ENCODE measurements around the gene ZBTB17.

GRCh38 chr1:15975805-15976680 is at the start of gene ZBTB17:
- TF ChIP-seq, protein P1, sequence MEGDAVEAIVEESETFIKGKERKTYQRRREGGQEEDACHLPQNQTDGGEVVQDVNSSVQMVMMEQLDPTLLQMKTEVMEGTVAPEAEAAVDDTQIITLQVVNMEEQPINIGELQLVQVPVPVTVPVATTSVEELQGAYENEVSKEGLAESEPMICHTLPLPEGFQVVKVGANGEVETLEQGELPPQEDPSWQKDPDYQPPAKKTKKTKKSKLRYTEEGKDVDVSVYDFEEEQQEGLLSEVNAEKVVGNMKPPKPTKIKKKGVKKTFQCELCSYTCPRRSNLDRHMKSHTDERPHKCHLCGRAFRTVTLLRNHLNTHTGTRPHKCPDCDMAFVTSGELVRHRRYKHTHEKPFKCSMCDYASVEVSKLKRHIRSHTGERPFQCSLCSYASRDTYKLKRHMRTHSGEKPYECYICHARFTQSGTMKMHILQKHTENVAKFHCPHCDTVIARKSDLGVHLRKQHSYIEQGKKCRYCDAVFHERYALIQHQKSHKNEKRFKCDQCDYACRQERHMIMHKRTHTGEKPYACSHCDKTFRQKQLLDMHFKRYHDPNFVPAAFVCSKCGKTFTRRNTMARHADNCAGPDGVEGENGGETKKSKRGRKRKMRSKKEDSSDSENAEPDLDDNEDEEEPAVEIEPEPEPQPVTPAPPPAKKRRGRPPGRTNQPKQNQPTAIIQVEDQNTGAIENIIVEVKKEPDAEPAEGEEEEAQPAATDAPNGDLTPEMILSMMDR (conservative IDR thresholded peaks at IDR 0.05; ENCODE audit: low read length), result peak; percentile 7; the same call in 1 of the 2 replicates
- no peak for TF ChIP-seq EZH2phosphoT487 (IDR thresholded peaks at IDR 0.05; ENCODE audit: borderline replicate concordance, low read depth, low read length)

Data from OCI-LY7 (cell line).